Body of pancreas (tissue), 4 donors: ENCODE results near the gene TMEM128. TPM values are rescaled to one million over a fixed set of nuclear protein-coding genes. Genes with fewer than 3 reads are reported as not detected.
A peak's percentile ranks its signal among the peaks of the same experiment; 100 is the strongest.

Experiments
- ATAC-seq: fragments of 150-250 bp; one replicate; pipeline ENCODE4 v1.9.1; 2016
- DNase-seq, 4 donors: peaks; one replicate each; pipeline ENCODE4 v3.0.0-alpha.2; 2019
- H3K27ac ChIP-seq, 4 donors: fragments of 200-600 bp; sonication (generic); 1 replicate in 3 of 4; 2 replicates in 1 of 4; pipeline versions ENCODE4 v1.5.1 to v1.6.1; 2016 to 2019; ENCODE audit warnings: mild to moderate bottlenecking in 1 of 4, mixed read lengths in 1 of 4, moderate library complexity in 1 of 4
- H3K27me3 ChIP-seq, 2 donors: fragments of 200-600 bp; sonication (generic); one replicate each; pipeline ENCODE4 v1.6.0; 2016; ENCODE audit warnings: mild to moderate bottlenecking in 1 of 2
- H3K36me3 ChIP-seq, 2 donors: fragments of 200-600 bp; sonication (generic); replicated peaks in 1 of 2; 2 replicates each; pipeline ENCODE4 v1.5.1; 2016; ENCODE audit warnings: low read depth in 2 of 2; ENCODE audit not compliant: insufficient read depth in 1 of 2
- H3K4me1 ChIP-seq: fragments of 200-600 bp; sonication (generic); one replicate; pipeline ENCODE4 v1.6.0; 2016
- H3K4me3 ChIP-seq, 2 donors: fragments of 200-600 bp; sonication (generic); 1 replicate in 1 of 2; 2 replicates in 1 of 2; pipeline ENCODE4 v1.5.1; 2016 to 2019
- H3K9me3 ChIP-seq, 3 donors: fragments of 200-600 bp; sonication (generic); 1 replicate in 2 of 3; 2 replicates in 1 of 3; pipeline ENCODE4 v1.5.1; 2016
- POLR2A ChIP-seq, 3 donors: fragments of 450-650 bp; IDR thresholded peaks; one replicate each; pipeline ENCODE4 v1.6.1; 2016; ENCODE audit warnings: antibody characterized with exemption in 3 of 3, mild to moderate bottlenecking in 2 of 3
- WGBS, 2 donors: methylation state at CpG; one replicate each; pipeline ENCODE4 v1.1.5; 2017; 5-methylcytosine and 5-hydroxymethylcytosine counted together
- intact Hi-C: fragments of 100-400 bp; cut with DNase I; formaldehyde crosslinking; loops from one replicate; pipeline ENCODE4 v1.15.1; 2023
- total RNA-seq, 2 donors: library from RNA; depleted of rRNA; stranded (reverse); fragments of >200 nt; gene quantifications; one replicate each; pipeline ENCODE4 v1.1.0, GENCODE V29; 2016
- TF ChIP-seq, protein P1 (sequence below), 7 experiments: fragments of 450-650 bp in 4 of 7; fragments of 200-600 bp in 3 of 7; sonication (generic) in 3 of 7; IDR thresholded peaks; one replicate each; pipeline ENCODE4 v1.5.1; 2016 to 2019; ENCODE audit warnings: antibody characterized with exemption in 7 of 7

TMEM128 gene
- total RNA-seq, 2 donors from 2014 or later = 12.9 to 17.1 TPM

DNA sequence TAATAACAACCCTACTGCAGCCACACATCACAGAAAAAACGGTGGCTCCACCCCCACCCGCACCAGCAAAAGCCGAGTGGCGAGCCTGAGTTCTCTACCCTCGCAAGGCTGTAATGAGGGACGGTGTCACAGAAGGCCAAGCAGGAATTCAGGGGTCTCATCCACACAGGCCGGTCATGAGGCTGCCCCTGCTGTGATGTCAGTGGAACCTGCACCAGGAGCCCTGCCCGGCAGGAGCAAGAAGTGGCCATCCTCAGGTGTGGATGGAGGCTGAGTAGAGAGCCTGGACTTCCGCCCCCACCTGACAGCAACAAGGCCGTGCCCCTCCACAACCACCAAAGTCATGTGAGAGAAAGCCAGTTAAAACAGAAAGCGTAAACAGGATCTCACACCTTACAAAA, 21.3 kb upstream of the TMEM128 start:
- no peak for ATAC-seq
- TF ChIP-seq, protein P1, sequence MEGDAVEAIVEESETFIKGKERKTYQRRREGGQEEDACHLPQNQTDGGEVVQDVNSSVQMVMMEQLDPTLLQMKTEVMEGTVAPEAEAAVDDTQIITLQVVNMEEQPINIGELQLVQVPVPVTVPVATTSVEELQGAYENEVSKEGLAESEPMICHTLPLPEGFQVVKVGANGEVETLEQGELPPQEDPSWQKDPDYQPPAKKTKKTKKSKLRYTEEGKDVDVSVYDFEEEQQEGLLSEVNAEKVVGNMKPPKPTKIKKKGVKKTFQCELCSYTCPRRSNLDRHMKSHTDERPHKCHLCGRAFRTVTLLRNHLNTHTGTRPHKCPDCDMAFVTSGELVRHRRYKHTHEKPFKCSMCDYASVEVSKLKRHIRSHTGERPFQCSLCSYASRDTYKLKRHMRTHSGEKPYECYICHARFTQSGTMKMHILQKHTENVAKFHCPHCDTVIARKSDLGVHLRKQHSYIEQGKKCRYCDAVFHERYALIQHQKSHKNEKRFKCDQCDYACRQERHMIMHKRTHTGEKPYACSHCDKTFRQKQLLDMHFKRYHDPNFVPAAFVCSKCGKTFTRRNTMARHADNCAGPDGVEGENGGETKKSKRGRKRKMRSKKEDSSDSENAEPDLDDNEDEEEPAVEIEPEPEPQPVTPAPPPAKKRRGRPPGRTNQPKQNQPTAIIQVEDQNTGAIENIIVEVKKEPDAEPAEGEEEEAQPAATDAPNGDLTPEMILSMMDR (IDR thresholded peaks at IDR 0.05) = no peak
- no peak for TF ChIP-seq POLR2A (IDR thresholded peaks at IDR 0.05)
- no peak for DNase-seq
- Histone ChIP-seq H3K9me3 (no peaks in the 10 kb centered on the region), H3K36me3 (peaks cover 0 to 12% of the 10 kb centered on the region in 2 donors), H3K4me3 (no peak overlapping the region), H3K4me1 (no peaks in the 10 kb centered on the region), H3K27ac (peak overlapping the region in 1 of 4 donors; percentile 21), H3K27me3 (no peaks in the 10 kb centered on the region)
- intact Hi-C loops = no loop called here
- 86 to 92% methylated on average over 10 to 11 of the region's 11 CpGs for WGBS, 2 donors

DNA sequence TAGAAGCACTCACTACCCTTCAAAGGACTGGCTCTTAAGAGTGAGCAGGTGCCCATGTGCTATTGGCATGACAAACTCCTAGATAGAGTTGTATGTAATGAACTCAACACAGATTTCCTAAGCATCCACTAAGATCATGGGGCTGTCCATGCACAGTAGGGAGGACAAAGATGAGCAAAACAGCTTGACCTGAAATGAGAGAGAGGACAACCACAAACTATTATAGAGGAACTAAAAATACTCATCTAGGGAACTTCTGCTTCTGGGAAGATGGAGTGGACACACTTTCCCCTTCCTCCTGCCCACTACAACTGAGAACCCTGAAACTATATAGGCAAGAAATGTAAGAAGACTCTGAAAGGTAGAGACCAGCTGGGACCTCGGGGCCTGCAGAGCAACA, 20.8 kb upstream of the TMEM128 start:
- intact Hi-C loops = no loop called here
- 65 to 68% methylated on average over 1 of the region's 1 CpG for WGBS, 2 donors

DNA sequence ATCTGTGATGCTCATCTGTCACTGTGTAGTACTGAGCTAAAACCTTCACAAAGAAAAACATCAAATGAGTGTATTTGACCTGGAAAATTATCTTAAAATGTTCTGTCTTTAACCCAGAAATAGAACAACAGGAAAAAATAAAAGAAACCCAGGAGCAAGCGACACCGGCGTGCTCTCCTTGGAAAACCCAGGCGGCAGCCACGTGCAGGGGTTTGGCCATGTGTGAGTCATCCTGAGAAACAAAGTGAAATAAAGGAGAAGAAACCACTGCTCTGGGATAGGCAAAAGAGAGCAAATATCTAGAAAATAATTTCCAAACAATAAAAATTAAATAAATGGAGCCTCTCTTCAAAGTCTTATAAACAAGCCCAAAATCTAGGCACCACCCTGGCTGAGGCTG, 20.0 kb upstream of the TMEM128 start:
- ATAC-seq (no peak), DNase-seq (no peak)
- no peak overlapping the region for H3K4me3 ChIP-seq
- no peaks in the 10 kb centered on the region for H3K4me1 ChIP-seq
- no peak for TF ChIP-seq POLR2A (IDR thresholded peaks at IDR 0.05)
- TF ChIP-seq, protein P1 (IDR thresholded peaks at IDR 0.05) = no peak
- peaks cover 0 to 4% of the 10 kb centered on the region in 2 donors for H3K36me3 ChIP-seq
- intact Hi-C loops = no loop called here
- H3K9me3 ChIP-seq = no peaks in the 10 kb centered on the region
- H3K27me3 ChIP-seq = no peaks in the 10 kb centered on the region
- 78 to 87% methylated on average over 5 of the region's 5 CpGs for WGBS, 2 donors
- H3K27ac ChIP-seq = peak overlapping the region in 1 of 4 donors; percentile 33

More for the DNA sequence above, 20.8 kb upstream of the TMEM128 start:
- Histone ChIP-seq H3K9me3 (no peaks in the 10 kb centered on the region), H3K36me3 (peaks cover 0 to 10% of the 10 kb centered on the region in 2 donors), H3K4me1 (no peaks in the 10 kb centered on the region), H3K27me3 (no peaks in the 10 kb centered on the region), H3K4me3 (no peak overlapping the region), H3K27ac (peak overlapping the region in 1 of 4 donors; percentile 33)
- TF ChIP-seq, protein P1 (IDR thresholded peaks at IDR 0.05) = no peak
- TF ChIP-seq POLR2A (IDR thresholded peaks at IDR 0.05) = no peak
- DNase-seq (no peak), ATAC-seq (no peak)

DNA sequence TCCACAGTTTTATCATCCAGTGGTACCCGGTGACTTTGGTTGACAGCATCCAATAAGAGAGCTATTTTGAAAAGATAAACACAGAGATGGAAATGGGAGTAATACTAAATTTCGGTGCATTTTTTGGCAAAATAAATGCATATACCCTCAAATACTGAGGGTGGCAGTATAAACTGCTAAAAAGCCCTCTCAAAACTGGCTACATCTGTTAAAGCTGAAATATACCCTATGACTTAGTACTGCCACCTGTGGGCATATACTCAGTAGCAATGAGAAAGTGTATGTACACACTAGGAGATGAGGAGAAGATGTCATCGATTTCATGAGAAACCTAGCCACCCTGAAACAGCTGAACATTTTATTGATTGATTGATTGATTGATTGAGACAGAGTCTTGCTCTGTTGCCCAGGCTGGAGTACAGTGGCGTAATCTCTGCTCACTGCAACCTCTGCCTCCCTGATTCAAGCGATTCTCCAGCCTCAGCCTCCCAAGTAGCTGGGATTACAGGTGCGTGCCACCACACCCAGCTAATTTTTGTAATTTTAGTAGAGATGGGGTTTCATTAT, 12.2 kb upstream of the TMEM128 start:
- Histone ChIP-seq H3K27me3 (no peaks in the 10 kb centered on the region), H3K9me3 (no peaks in the 10 kb centered on the region), H3K27ac (no peak overlapping the region), H3K4me3 (no peak overlapping the region), H3K4me1 (peaks cover 5% of the 10 kb centered on the region), H3K36me3 (no peaks in the 10 kb centered on the region)
- ATAC-seq = no peak
- TF ChIP-seq, protein P1 (IDR thresholded peaks at IDR 0.05) = peak in 4 of 7 experiments; percentile 15 to 44 (median 24)
- no peak for TF ChIP-seq POLR2A (IDR thresholded peaks at IDR 0.05)
- DNase-seq = peak in 1 of 4 donors; percentile 9
- intact Hi-C loops = loop anchor here (5.0 kb wide), 1 partner anchor 72 kb away; no protein-coding TSS in a partner anchor
- WGBS, 2 donors = 64 to 72% methylated on average over 6 of the region's 6 CpGs
